GM23248 (cell line): Measurements from ENCODE around the gene MAP2K5. TPM values are rescaled to one million over a fixed set of nuclear protein-coding genes. Genes with fewer than 3 reads are reported as not detected.

Experiments used
- DNase-seq: peaks from one replicate; pipeline ENCODE4 v3.0.0-alpha.2; 2015
- H2AFZ ChIP-seq: fragments of 200-600 bp; sonication (generic); 2 replicates; pipeline ENCODE4 v1.6.1; 2016; ENCODE audit warnings: antibody characterized with exemption
- H3F3A ChIP-seq: fragments of 200-600 bp; sonication (generic); 2 replicates; pipeline ENCODE4 v1.6.1; 2016; ENCODE audit warnings: mild to moderate bottlenecking, antibody characterized with exemption, mixed run types; ENCODE audit not compliant: insufficient read depth
- H3K27ac ChIP-seq: fragments of 200-600 bp; sonication (generic); 2 replicates; pipeline ENCODE4 v1.5.1; 2016; ENCODE audit warnings: mild to moderate bottlenecking
- H3K27me3 ChIP-seq: fragments of 200-600 bp; sonication (generic); replicated peaks from 2 replicates; pipeline ENCODE4 v1.6.1; 2016; ENCODE audit warnings: mild to moderate bottlenecking; ENCODE audit not compliant: insufficient read depth
- H3K36me3 ChIP-seq: fragments of 200-600 bp; sonication (generic); 2 replicates; pipeline ENCODE4 v1.6.1; 2016; ENCODE audit warnings: low read depth, mild to moderate bottlenecking
- H3K4me1 ChIP-seq: fragments of 200-600 bp; sonication (generic); 2 replicates; pipeline ENCODE4 v1.6.1; 2016; ENCODE audit warnings: mild to moderate bottlenecking; ENCODE audit not compliant: insufficient read depth
- H3K4me2 ChIP-seq: fragments of 200-600 bp; sonication (generic); one replicate; pipeline ENCODE4 v1.6.1; 2016; ENCODE audit warnings: mild to moderate bottlenecking; ENCODE audit not compliant: unreplicated experiment
- H3K4me3 ChIP-seq: fragments of 200-600 bp; sonication (generic); 2 replicates; pipeline ENCODE4 v1.5.1; 2016; ENCODE audit warnings: mild to moderate bottlenecking
- H3K79me2 ChIP-seq: fragments of 200-600 bp; sonication (generic); 2 replicates; pipeline ENCODE4 v1.6.1; 2016; ENCODE audit warnings: mild to moderate bottlenecking; ENCODE audit not compliant: insufficient read depth
- H3K9ac ChIP-seq: fragments of 200-600 bp; sonication (generic); 2 replicates; pipeline ENCODE4 v1.6.1; 2016; ENCODE audit warnings: mild to moderate bottlenecking
- H3K9me2 ChIP-seq: fragments of 200-600 bp; sonication (generic); 2 replicates; pipeline ENCODE4 v1.6.1; 2016; ENCODE audit warnings: mixed run types, mild to moderate bottlenecking, moderate library complexity; ENCODE audit not compliant: insufficient read depth
- H3K9me3 ChIP-seq: fragments of 200-600 bp; sonication (generic); one replicate; pipeline ENCODE4 v1.6.1; 2017; ENCODE audit warnings: low read depth
- H4K20me1 ChIP-seq: fragments of 200-600 bp; sonication (generic); 2 replicates; pipeline ENCODE4 v1.6.0; 2016; ENCODE audit not compliant: insufficient read depth
- EZH2 ChIP-seq: fragments of 200-600 bp; sonication (generic); IDR thresholded peaks from 2 replicates; pipeline ENCODE4 v1.6.1; 2018; ENCODE audit warnings: antibody characterized with exemption, mild to moderate bottlenecking; ENCODE audit not compliant: insufficient read depth, poor library complexity, severe bottlenecking
- EZH2phosphoT487 ChIP-seq: fragments of 200-600 bp; sonication (generic); IDR thresholded peaks from 2 replicates; pipeline ENCODE4 v1.6.1; 2018; ENCODE audit warnings: antibody characterized with exemption, moderate library complexity, mild to moderate bottlenecking, low read depth; ENCODE audit not compliant: insufficient read depth
- WGBS, 2 experiments: methylation state at CpG; one replicate each; pipeline ENCODE4 v1.1.6; 2015 to 2017; ENCODE audit warnings: low lambda C conversion rate in 2 of 2, low coverage in 1 of 2; ENCODE audit errors: missing lambda C conversion rate in 2 of 2; 5-methylcytosine and 5-hydroxymethylcytosine counted together
- in situ Hi-C: fragments of 300-500 bp; cut with MboI; formaldehyde crosslinking; loops from 2 replicates; pipeline ENCODE4 v1.15.0; 2020
- polyA plus RNA-seq: library from polyadenylated mRNA; unstranded; fragments of >200 nt; fragmentation: Nextera tagmentation; extraction: Ambion mirVana; gene quantifications from 2 replicates; pipeline ENCODE4 v1.2.1, GENCODE V29; 2016
- total RNA-seq: library from RNA; depleted of rRNA; stranded (reverse); fragments of >200 nt; shearing (Covaris generic); gene quantifications from 2 replicates; pipeline ENCODE4 v1.2.3, GENCODE V29; 2014

MAP2K5 gene
- total and polyA plus RNA-seq, 2 experiments from 2014 or later = 2.8 to 15.0 TPM

GRCh38 chr15:67820122-67820991 is 277.9 kb downstream of the MAP2K5 start:
- no peaks in the 10 kb centered on the region for H3K36me3 ChIP-seq
- H3K4me1 ChIP-seq = no peaks in the 10 kb centered on the region
- no peak for DNase-seq
- no peak overlapping the region for H3K4me2 ChIP-seq
- no peaks in the 10 kb centered on the region for H3K9me3 ChIP-seq
- H2AFZ ChIP-seq = no peak overlapping the region
- in situ Hi-C loops = no loop called here
- TF ChIP-seq EZH2 = peak; percentile 65
- 0 out of 2 replicates have a peak, but pooled peaks have one; percentile 51 for TF ChIP-seq EZH2phosphoT487
- H3K27ac ChIP-seq = no peak overlapping the region
- H3K27me3 ChIP-seq = peaks cover 58% of the 10 kb centered on the region
- H3F3A ChIP-seq = no peaks in the 10 kb centered on the region
- WGBS, 2 experiments = 16 to 20% methylated on average over 48 to 50 of the region's 50 CpGs
- no peak overlapping the region for H3K9ac ChIP-seq
- H3K79me2 ChIP-seq = no peaks in the 10 kb centered on the region
- H4K20me1 ChIP-seq = no peaks in the 10 kb centered on the region
- no peaks in the 10 kb centered on the region for H3K9me2 ChIP-seq
- no peak overlapping the region for H3K4me3 ChIP-seq

- H3K27ac ChIP-seq = no peak overlapping the region
- 6 to 9% methylated on average over 35 to 39 of the region's 39 CpGs for WGBS, 2 experiments
- H3K4me1 ChIP-seq = no peaks in the 10 kb centered on the region
- H3K9me2 ChIP-seq = no peaks in the 10 kb centered on the region
- no peak overlapping the region for H3K9ac ChIP-seq
- H3K9me3 ChIP-seq = no peaks in the 10 kb centered on the region
- in situ Hi-C loops = no loop called here
- no peaks in the 10 kb centered on the region for H3K79me2 ChIP-seq
- no peaks in the 10 kb centered on the region for H3K36me3 ChIP-seq
- H3K4me3 ChIP-seq = no peak overlapping the region
- peak; percentile 66 for DNase-seq
- no peak overlapping the region for H2AFZ ChIP-seq
- no peak overlapping the region for H3K4me2 ChIP-seq
- H4K20me1 ChIP-seq = no peaks in the 10 kb centered on the region
- no peaks in the 10 kb centered on the region for H3F3A ChIP-seq
- peaks cover 67% of the 10 kb centered on the region for H3K27me3 ChIP-seq
- TF ChIP-seq EZH2 = no peak
- TF ChIP-seq EZH2phosphoT487 = no peak
Measured at GRCh38 chr15:67820992-67821783, 278.7 kb downstream of the MAP2K5 start.

GRCh38 chr15:67821784-67822440 is 279.4 kb downstream of the MAP2K5 start:
- Histone ChIP-seq H3K79me2 (no peaks in the 10 kb centered on the region), H4K20me1 (no peaks in the 10 kb centered on the region), H3K4me1 (no peaks in the 10 kb centered on the region), H3K9me2 (no peaks in the 10 kb centered on the region), H3K9me3 (no peaks in the 10 kb centered on the region), H3K27ac (no peak overlapping the region), H3K9ac (no peak overlapping the region), H3K27me3 (peaks cover 74% of the 10 kb centered on the region), H3K4me2 (no peak overlapping the region), H2AFZ (no peak overlapping the region), H3F3A (no peaks in the 10 kb centered on the region), H3K4me3 (no peak overlapping the region), H3K36me3 (no peaks in the 10 kb centered on the region)
- TF ChIP-seq EZH2phosphoT487 (no peak), EZH2 (no peak)
- in situ Hi-C loops = no loop called here
- 2% methylated on average over 42 to 43 of the region's 43 CpGs for WGBS, 2 experiments
- DNase-seq = no peak

GRCh38 chr15:67822537-67823313 is 280.2 kb downstream of the MAP2K5 start:
- Histone ChIP-seq H2AFZ (no peak overlapping the region), H3F3A (no peaks in the 10 kb centered on the region), H3K9me2 (no peaks in the 10 kb centered on the region), H3K27ac (no peak overlapping the region), H3K27me3 (peaks cover 79% of the 10 kb centered on the region), H4K20me1 (no peaks in the 10 kb centered on the region), H3K36me3 (no peaks in the 10 kb centered on the region), H3K9me3 (no peaks in the 10 kb centered on the region), H3K4me2 (no peak overlapping the region), H3K4me1 (no peaks in the 10 kb centered on the region), H3K4me3 (no peak overlapping the region), H3K9ac (no peak overlapping the region), H3K79me2 (no peaks in the 10 kb centered on the region)
- 4 to 6% methylated on average over 23 to 40 of the region's 46 CpGs for WGBS, 2 experiments
- DNase-seq = no peak
- peak; percentile 91 for TF ChIP-seq EZH2
- no peak; the same call in 1 of the 2 replicates for TF ChIP-seq EZH2phosphoT487
- in situ Hi-C loops = no loop called here
